Spleen (tissue), 11 donors: Measurements from ENCODE around the gene C3orf20. TPM values are rescaled to one million over a fixed set of nuclear protein-coding genes. Genes with fewer than 3 reads are reported as not detected.

ENCODE experiments used
- DNase-seq: peaks from one replicate; pipeline ENCODE4 v3.0.0-alpha.2; 2020
- H3K27ac ChIP-seq, 8 donors: fragments of 200-600 bp; sonication (generic) in 7 of 8; 1 replicate in 4 of 8; 2 replicates in 4 of 8; pipeline versions ENCODE4 v1.5.0 to v1.8.0; 2016 to 2021; ENCODE audit warnings: inconsistent platforms in 4 of 8, mild to moderate bottlenecking in 4 of 8, moderate library complexity in 1 of 8
- H3K27me3 ChIP-seq, 7 donors: fragments of 200-600 bp; sonication (generic) in 6 of 7; replicated peaks in 1 of 7; 1 replicate in 4 of 7; 2 replicates in 3 of 7; pipeline versions ENCODE4 v1.5.0 to v1.8.0; 2016 to 2021; ENCODE audit warnings: inconsistent platforms in 3 of 7, mild to moderate bottlenecking in 1 of 7
- H3K36me3 ChIP-seq, 6 donors: fragments of 200-600 bp; sonication (generic) in 5 of 6; 1 replicate in 4 of 6; 2 replicates in 2 of 6; pipeline versions ENCODE4 v1.5.0 to v1.8.0; 2016 to 2021; ENCODE audit warnings: inconsistent platforms in 2 of 6
- H3K4me1 ChIP-seq, 6 donors: fragments of 200-600 bp; sonication (generic) in 5 of 6; 1 replicate in 3 of 6; 2 replicates in 3 of 6; pipeline versions ENCODE4 v1.5.0 to v1.8.0; 2016 to 2021; ENCODE audit warnings: inconsistent platforms in 3 of 6
- H3K4me3 ChIP-seq, 8 donors: fragments of 200-600 bp; sonication (generic) in 7 of 8; 1 replicate in 4 of 8; 2 replicates in 4 of 8; pipeline versions ENCODE4 v1.5.0 to v1.8.0; 2016 to 2021; ENCODE audit warnings: inconsistent platforms in 4 of 8, mild to moderate bottlenecking in 4 of 8, moderate library complexity in 2 of 8
- H3K9me3 ChIP-seq, 8 donors: fragments of 200-600 bp; sonication (generic) in 7 of 8; 1 replicate in 4 of 8; 2 replicates in 4 of 8; pipeline versions ENCODE4 v1.5.0 to v1.8.0; 2016 to 2021; ENCODE audit warnings: inconsistent platforms in 4 of 8
- CTCF ChIP-seq, 11 experiments: fragments of 200-600 bp in 7 of 11; fragments of 450-650 bp in 4 of 11; sonication (generic) in 4 of 11; IDR thresholded peaks in 8 of 11; conservative IDR thresholded peaks in 3 of 11; 1 replicate in 7 of 11; 2 replicates in 4 of 11; pipeline versions ENCODE4 v1.4.0 to v1.8.0; 2016 to 2021; ENCODE audit warnings: antibody characterized with exemption in 11 of 11, inconsistent platforms in 4 of 11, mild to moderate bottlenecking in 1 of 11
- POLR2A ChIP-seq, 3 donors: fragments of 450-650 bp; IDR thresholded peaks; one replicate each; pipeline ENCODE4 v1.5.1; 2017; ENCODE audit warnings: antibody characterized with exemption in 3 of 3, mild to moderate bottlenecking in 1 of 3
- POLR2AphosphoS5 ChIP-seq, 3 donors: sonication (generic); formaldehyde crosslinking; IDR thresholded peaks; one replicate each; pipeline ENCODE4 v1.5.1; 2017; ENCODE audit warnings: antibody characterized with exemption in 3 of 3
- WGBS, 5 donors: extraction: QIAGEN DNeasy Blood & Tissue Kit in 3 of 5; methylation state at CpG; one replicate each; pipeline versions ENCODE4 v1.1.5 to v1.1.7; 2013 to 2018; 5-methylcytosine and 5-hydroxymethylcytosine counted together
- intact Hi-C: fragments of 100-400 bp; cut with DNase I; formaldehyde crosslinking; loops from one replicate; pipeline ENCODE4 v1.15.0; 2023; ENCODE audit warnings: low total_unique reads
- polyA plus RNA-seq, 3 donors: library from polyadenylated mRNA; stranded (reverse); fragments of 200-250 nt; gene quantifications; one replicate each; pipeline ENCODE4 v1.2.1, GENCODE V29; 2013
- total RNA-seq, 7 donors: library from RNA; depleted of rRNA in 3 of 7; stranded (reverse); fragments of >200 nt in 3 of 7; fragmentation: NEBNext Ultra II Directional in 4 of 7; extraction: Animal tissue kit (Norgen Biotek cat#: 25700) in 4 of 7; gene quantifications; one replicate each; pipeline versions ENCODE4 v1.1.0 to v1.2.1, GENCODE V29; 2016 to 2021
- donor health status: healthy with polysubstance abuse.
- donor health status: DM: no; HTN: no; CAD: no; lungs with moderate emphysema.
- donor health status: DM: no; HTN: no; CAD: no.
- donor health status: Bipolar disorder and iron deficiency.
- donor health status: healthy.
- donor health status: DM: no; HTN: no; CAD: no.
- donor health status: DM: yes; HTN: yes; CAD: no.

The C3orf20 gene
- total and polyA plus RNA-seq, 10 donors: 0.17 to 1.1 (median 0.30) TPM; not detected in 3

GRCh38 chr3:14801031-14801430 lies 126.1 kb downstream of the C3orf20 start:
- Histone ChIP-seq H3K4me3 (no peak overlapping the region), H3K4me1 (peaks cover 5 to 57% (median 35%) of the 10 kb centered on the region in 6 donors), H3K36me3 (no peaks in the 10 kb centered on the region), H3K27me3 (peaks cover 0 to 16% (median 0%) of the 10 kb centered on the region in 7 donors), H3K27ac (peak overlapping the region in 3 of 8 donors; percentile 79 to 86 (median 84)), H3K9me3 (no peaks in the 10 kb centered on the region)
- no peak for TF ChIP-seq POLR2A (IDR thresholded peaks at IDR 0.05)
- intact Hi-C loops: no loop called here
- WGBS, 5 donors: 83 to 93% (median 88%) methylated on average over 9 of the region's 9 CpGs
- peak; percentile 23 for DNase-seq

GRCh38 chr3:14801668-14802380 lies 126.9 kb downstream of the C3orf20 start:
- H3K9me3 ChIP-seq: no peaks in the 10 kb centered on the region
- 55 to 69% (median 65%) methylated on average over 8 to 10 of the region's 10 CpGs for WGBS, 5 donors
- intact Hi-C loops: no loop called here
- DNase-seq: peak; percentile 70
- H3K4me3 ChIP-seq: no peak overlapping the region
- H3K36me3 ChIP-seq: no peaks in the 10 kb centered on the region
- H3K27me3 ChIP-seq: peaks cover 0 to 16% (median 0%) of the 10 kb centered on the region in 7 donors
- TF ChIP-seq POLR2AphosphoS5 (IDR thresholded peaks at IDR 0.05) (no peak), CTCF (IDR thresholded peaks at IDR 0.05 in 8 of 11, conservative IDR thresholded peaks at IDR 0.05 in 3 of 11) (no peak)
- H3K4me1 ChIP-seq: peaks cover 5 to 65% (median 42%) of the 10 kb centered on the region in 6 donors
- peak overlapping the region; percentile 3 to 86 (median 63) for H3K27ac ChIP-seq

GRCh38 chr3:14802381-14802731 lies 127.4 kb downstream of the C3orf20 start:
- DNase-seq: peak; percentile 79

GRCh38 chr3:14803101-14803980 lies 128.4 kb downstream of the C3orf20 start:
- Histone ChIP-seq H3K36me3 (no peaks in the 10 kb centered on the region), H3K27me3 (peaks cover 0 to 24% (median 0%) of the 10 kb centered on the region in 7 donors), H3K9me3 (no peaks in the 10 kb centered on the region), H3K27ac (peak overlapping the region in 7 of 8 donors; percentile 44 to 86 (median 67)), H3K4me1 (peaks cover 5 to 71% (median 45%) of the 10 kb centered on the region in 6 donors), H3K4me3 (peak overlapping the region in 1 of 8 donors; percentile 9)
- peak; percentile 71 for DNase-seq
- 49 to 61% (median 59%) methylated on average over 12 to 13 of the region's 13 CpGs for WGBS, 5 donors
- intact Hi-C loops: no loop called here
- TF ChIP-seq POLR2A (IDR thresholded peaks at IDR 0.05) (no peak), CTCF (IDR thresholded peaks at IDR 0.05 in 8 of 11, conservative IDR thresholded peaks at IDR 0.05 in 3 of 11) (peak in 1 of 11 experiments; percentile 15)

More at GRCh38 chr3:14802381-14802731, 127.4 kb downstream of the C3orf20 start:
- WGBS, 5 donors: 72 to 77% (median 75%) methylated on average over 6 to 7 of the region's 7 CpGs
- intact Hi-C loops: no loop called here
- Histone ChIP-seq H3K4me3 (no peak overlapping the region), H3K9me3 (no peaks in the 10 kb centered on the region), H3K4me1 (peaks cover 5 to 70% (median 46%) of the 10 kb centered on the region in 6 donors), H3K36me3 (no peaks in the 10 kb centered on the region), H3K27me3 (peaks cover 0 to 17% (median 0%) of the 10 kb centered on the region in 7 donors), H3K27ac (peak overlapping the region; percentile 3 to 86 (median 63))
- peak; percentile 40 to 74 (median 52) for TF ChIP-seq POLR2AphosphoS5 (IDR thresholded peaks at IDR 0.05)
- TF ChIP-seq POLR2A (IDR thresholded peaks at IDR 0.05): no peak
- no peak for TF ChIP-seq CTCF (IDR thresholded peaks at IDR 0.05 in 8 of 11, conservative IDR thresholded peaks at IDR 0.05 in 3 of 11)
